ENCODE measurements around the gene LRMDA. TPM values are rescaled to one million over a fixed set of nuclear protein-coding genes. Genes with fewer than 3 reads are reported as not detected.

LRMDA gene
- total RNA-seq, 1 experiment from 2014 or later, result 4.8 TPM

DNA sequence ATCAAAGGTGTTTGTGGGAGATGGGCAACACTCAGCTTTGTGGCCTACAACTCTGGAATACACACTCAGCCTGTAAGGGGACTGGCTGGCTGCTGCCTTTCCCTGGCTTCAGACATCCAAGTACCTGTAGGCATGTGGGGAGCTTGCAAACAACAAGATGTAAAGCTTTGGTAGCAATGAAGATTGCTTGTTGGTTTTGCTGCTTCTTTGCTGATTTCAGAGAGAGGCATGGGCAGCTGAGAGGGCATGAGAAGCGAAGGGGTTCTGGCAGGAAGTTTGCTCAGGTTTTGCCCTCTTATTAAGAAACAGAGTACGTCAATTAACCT, 434.8 kb downstream of the LRMDA start:
- Histone ChIP-seq H2AFZ (ENCODE audit: low read depth, low read length, poor library complexity, severe bottlenecking) (no peak overlapping the region), H3K27ac (ENCODE audit: low read depth, low read length) (no peak overlapping the region), H3K79me2 (ENCODE audit: insufficient read depth, low read length) (no peaks in the 10 kb centered on the region), H3K27me3 (ENCODE audit: insufficient read depth, low read length) (peaks cover 9% of the 10 kb centered on the region; the same call in 1 of the 2 replicates), H3K36me3 (ENCODE audit: control insufficient read depth in 1 of 2, insufficient read depth in 2 of 2, low read length in 2 of 2) (no peaks in the 10 kb centered on the region), H3K9me2 (ENCODE audit: insufficient read depth) (no peaks in the 10 kb centered on the region), H3K4me1 (ENCODE audit: control insufficient read depth in 1 of 2, insufficient read depth in 2 of 2, low read length in 2 of 2) (no peaks in the 10 kb centered on the region), H3K9ac (ENCODE audit: low read length) (no peak overlapping the region), H3K4me2 (ENCODE audit: low read length) (no peak overlapping the region), H3K9me3 (ENCODE audit: control insufficient read depth in 1 of 2, insufficient read depth in 1 of 2, low read depth in 1 of 2, low read length in 2 of 2) (no peaks in the 10 kb centered on the region), H4K20me1 (ENCODE audit: insufficient read depth) (no peaks in the 10 kb centered on the region), H3K4me3 (replicated peaks in 1 of 2; ENCODE audit: low read depth in 1 of 2, low read length in 2 of 2) (no peak overlapping the region)
- ChIA-PET RAD21 (ENCODE audit: low non-redundant PET in 1 of 2, low total read pairs in 2 of 2, uncharacterized antibody in 2 of 2, unreplicated experiment in 2 of 2) (no interaction called here), CTCF (no interaction called here), POLR2A (no interaction called here)
- no peak for TF ChIP-seq YY1 (IDR thresholded peaks at IDR 0.05; ENCODE audit: extremely low read depth, insufficient replicate concordance, low read depth, low read length)
- TF ChIP-seq, protein P1, sequence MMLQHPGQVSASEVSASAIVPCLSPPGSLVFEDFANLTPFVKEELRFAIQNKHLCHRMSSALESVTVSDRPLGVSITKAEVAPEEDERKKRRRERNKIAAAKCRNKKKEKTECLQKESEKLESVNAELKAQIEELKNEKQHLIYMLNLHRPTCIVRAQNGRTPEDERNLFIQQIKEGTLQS (IDR thresholded peaks at IDR 0.05), result no peak
- TF ChIP-seq ZFX (IDR thresholded peaks at IDR 0.05), result no peak
- TF ChIP-seq RAD21 (IDR thresholded peaks at IDR 0.05; ENCODE audit: low read depth), result no peak
- ATAC-seq (no peak), DNase-seq (ENCODE audit: low read depth, low spot score) (no peak)
- intact Hi-C loops (cut with micrococcal nuclease), result no loop called here
- BruUV-seq (replicated peaks), result no TSS peak

GRCh38 chr10:75866731-75867130, 435.3 kb downstream of the LRMDA start:
- BruUV-seq (replicated peaks), result no TSS peak
- peaks cover 10% of the 10 kb centered on the region; the same call in 1 of the 2 replicates for H3K27me3 ChIP-seq (ENCODE audit: insufficient read depth, low read length)
- H2AFZ ChIP-seq (ENCODE audit: low read depth, low read length, poor library complexity, severe bottlenecking), result no peak overlapping the region
- no peaks in the 10 kb centered on the region for H3K36me3 ChIP-seq (ENCODE audit: control insufficient read depth in 1 of 2, insufficient read depth in 2 of 2, low read length in 2 of 2)
- H3K9ac ChIP-seq (ENCODE audit: low read length), result no peak overlapping the region
- H3K9me3 ChIP-seq (ENCODE audit: control insufficient read depth in 1 of 2, insufficient read depth in 1 of 2, low read depth in 1 of 2, low read length in 2 of 2), result no peaks in the 10 kb centered on the region
- H3K4me1 ChIP-seq (ENCODE audit: control insufficient read depth in 1 of 2, insufficient read depth in 2 of 2, low read length in 2 of 2), result no peaks in the 10 kb centered on the region
- no peaks in the 10 kb centered on the region for H3K79me2 ChIP-seq (ENCODE audit: insufficient read depth, low read length)
- intact Hi-C loops (cut with micrococcal nuclease), result no loop called here
- no peak overlapping the region for H3K27ac ChIP-seq (ENCODE audit: low read depth, low read length)
- ATAC-seq, result no peak
- TF ChIP-seq, protein P2, sequence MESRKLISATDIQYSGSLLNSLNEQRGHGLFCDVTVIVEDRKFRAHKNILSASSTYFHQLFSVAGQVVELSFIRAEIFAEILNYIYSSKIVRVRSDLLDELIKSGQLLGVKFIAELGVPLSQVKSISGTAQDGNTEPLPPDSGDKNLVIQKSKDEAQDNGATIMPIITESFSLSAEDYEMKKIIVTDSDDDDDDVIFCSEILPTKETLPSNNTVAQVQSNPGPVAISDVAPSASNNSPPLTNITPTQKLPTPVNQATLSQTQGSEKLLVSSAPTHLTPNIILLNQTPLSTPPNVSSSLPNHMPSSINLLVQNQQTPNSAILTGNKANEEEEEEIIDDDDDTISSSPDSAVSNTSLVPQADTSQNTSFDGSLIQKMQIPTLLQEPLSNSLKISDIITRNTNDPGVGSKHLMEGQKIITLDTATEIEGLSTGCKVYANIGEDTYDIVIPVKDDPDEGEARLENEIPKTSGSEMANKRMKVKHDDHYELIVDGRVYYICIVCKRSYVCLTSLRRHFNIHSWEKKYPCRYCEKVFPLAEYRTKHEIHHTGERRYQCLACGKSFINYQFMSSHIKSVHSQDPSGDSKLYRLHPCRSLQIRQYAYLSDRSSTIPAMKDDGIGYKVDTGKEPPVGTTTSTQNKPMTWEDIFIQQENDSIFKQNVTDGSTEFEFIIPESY (IDR thresholded peaks at IDR 0.05; ENCODE audit: extremely low read depth, insufficient replicate concordance, low read length), result no peak
- TF ChIP-seq MAX (IDR thresholded peaks at IDR 0.05), result no peak
- no peak for TF ChIP-seq RAD21 (IDR thresholded peaks at IDR 0.05; ENCODE audit: low read depth)
- TF ChIP-seq YY1 (IDR thresholded peaks at IDR 0.05; ENCODE audit: extremely low read depth, insufficient replicate concordance, low read depth, low read length), result no peak
- TF ChIP-seq REST (IDR thresholded peaks at IDR 0.05; ENCODE audit: low read depth), result no peak
- no peak overlapping the region for H3K4me2 ChIP-seq (ENCODE audit: low read length)
- no peak overlapping the region for H3K4me3 ChIP-seq (replicated peaks in 1 of 2; ENCODE audit: low read depth in 1 of 2, low read length in 2 of 2)
- no peak for DNase-seq (ENCODE audit: low read depth, low spot score)
- no peaks in the 10 kb centered on the region for H4K20me1 ChIP-seq (ENCODE audit: insufficient read depth)
- ChIA-PET CTCF (no interaction called here), RAD21 (ENCODE audit: low non-redundant PET in 1 of 2, low total read pairs in 2 of 2, uncharacterized antibody in 2 of 2, unreplicated experiment in 2 of 2) (no interaction called here), POLR2A (no interaction called here)
- H3K9me2 ChIP-seq (ENCODE audit: insufficient read depth), result no peaks in the 10 kb centered on the region

Measured in HCT116 (cell line).